ENCODE data around the gene ACBD7.

Gene ACBD7

DNA sequence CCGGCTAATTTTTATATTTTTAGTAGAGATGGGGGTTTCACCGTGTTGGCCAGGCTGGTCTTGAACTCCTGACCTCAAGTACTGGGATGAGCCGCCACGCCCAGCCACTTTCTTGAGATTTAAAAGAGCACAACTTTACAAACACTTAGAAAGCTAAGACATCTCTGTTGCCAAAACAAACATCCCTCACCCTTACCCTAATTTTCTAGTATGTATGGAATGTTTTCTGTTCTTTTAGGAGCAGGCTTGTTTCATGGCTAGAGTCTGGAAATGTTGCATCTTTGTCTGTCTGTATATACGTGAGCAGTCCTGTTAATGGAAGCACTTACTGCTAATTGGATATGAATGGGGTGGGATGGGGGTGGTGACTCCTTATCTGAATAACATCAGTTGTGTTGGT is 42.0 kb downstream of the ACBD7 start:
- no peak for TF ChIP-seq ZFX (IDR thresholded peaks at IDR 0.05)
- TF ChIP-seq, protein P1, sequence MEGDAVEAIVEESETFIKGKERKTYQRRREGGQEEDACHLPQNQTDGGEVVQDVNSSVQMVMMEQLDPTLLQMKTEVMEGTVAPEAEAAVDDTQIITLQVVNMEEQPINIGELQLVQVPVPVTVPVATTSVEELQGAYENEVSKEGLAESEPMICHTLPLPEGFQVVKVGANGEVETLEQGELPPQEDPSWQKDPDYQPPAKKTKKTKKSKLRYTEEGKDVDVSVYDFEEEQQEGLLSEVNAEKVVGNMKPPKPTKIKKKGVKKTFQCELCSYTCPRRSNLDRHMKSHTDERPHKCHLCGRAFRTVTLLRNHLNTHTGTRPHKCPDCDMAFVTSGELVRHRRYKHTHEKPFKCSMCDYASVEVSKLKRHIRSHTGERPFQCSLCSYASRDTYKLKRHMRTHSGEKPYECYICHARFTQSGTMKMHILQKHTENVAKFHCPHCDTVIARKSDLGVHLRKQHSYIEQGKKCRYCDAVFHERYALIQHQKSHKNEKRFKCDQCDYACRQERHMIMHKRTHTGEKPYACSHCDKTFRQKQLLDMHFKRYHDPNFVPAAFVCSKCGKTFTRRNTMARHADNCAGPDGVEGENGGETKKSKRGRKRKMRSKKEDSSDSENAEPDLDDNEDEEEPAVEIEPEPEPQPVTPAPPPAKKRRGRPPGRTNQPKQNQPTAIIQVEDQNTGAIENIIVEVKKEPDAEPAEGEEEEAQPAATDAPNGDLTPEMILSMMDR (conservative IDR thresholded peaks at IDR 0.05) = no peak
- no peak overlapping the region for H3K27ac ChIP-seq

DNA sequence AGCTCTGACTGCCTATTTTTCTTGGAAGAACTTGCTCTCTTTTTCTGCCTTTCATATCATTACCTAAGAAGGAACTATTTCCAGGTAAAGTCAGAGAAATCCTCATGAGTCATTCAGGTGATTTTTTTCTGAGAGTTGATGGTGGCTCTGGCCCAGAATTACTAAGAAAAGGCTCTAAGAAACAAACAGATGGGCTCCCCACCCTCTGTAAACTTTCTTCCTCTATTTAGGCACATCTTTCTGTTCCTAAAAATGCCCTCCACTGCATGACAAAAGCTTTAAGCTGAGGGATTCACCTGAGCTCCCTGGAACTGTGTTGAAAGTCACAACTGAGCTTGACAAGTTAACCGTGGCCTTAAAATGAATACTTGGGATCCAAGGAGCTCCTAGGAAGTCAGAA is 43.2 kb downstream of the ACBD7 start:
- no peak overlapping the region for H3K27ac ChIP-seq

DNA sequence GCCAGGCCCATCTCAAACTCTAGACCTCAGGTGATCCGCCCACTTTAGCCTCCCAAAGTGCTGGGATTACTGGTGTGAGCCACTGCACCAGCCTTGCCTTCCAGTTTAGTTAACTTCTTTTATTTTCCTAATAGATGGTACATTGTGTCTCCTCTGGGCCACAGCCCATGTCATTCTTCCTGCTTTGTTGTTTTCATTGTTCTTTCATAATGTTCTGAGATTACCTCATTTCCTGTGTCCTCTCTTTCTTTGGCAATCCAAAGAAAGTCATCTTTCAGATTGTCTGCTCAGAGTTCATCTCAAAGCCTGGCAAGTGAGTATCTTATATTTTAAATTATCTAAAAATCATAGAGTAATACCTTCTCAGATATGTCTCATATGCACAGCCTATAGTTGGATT is 44.9 kb downstream of the ACBD7 start, which contains the start of gene OLAH:
Gene OLAH, plus strand, starts transcription at position 270 of the 400 bp plus-strand sequence. CDS start 3,346 bp downstream, outside the sequence.
- no peak within 1 kb of the TSS for H3K27ac ChIP-seq
- TF ChIP-seq, protein P1 (conservative IDR thresholded peaks at IDR 0.05) = no peak
- no peak for TF ChIP-seq ZFX (IDR thresholded peaks at IDR 0.05)

More for the DNA sequence above, 43.2 kb downstream of the ACBD7 start:
- no peak for TF ChIP-seq ZFX (IDR thresholded peaks at IDR 0.05)
- TF ChIP-seq, protein P1 (conservative IDR thresholded peaks at IDR 0.05) = no peak

DNA sequence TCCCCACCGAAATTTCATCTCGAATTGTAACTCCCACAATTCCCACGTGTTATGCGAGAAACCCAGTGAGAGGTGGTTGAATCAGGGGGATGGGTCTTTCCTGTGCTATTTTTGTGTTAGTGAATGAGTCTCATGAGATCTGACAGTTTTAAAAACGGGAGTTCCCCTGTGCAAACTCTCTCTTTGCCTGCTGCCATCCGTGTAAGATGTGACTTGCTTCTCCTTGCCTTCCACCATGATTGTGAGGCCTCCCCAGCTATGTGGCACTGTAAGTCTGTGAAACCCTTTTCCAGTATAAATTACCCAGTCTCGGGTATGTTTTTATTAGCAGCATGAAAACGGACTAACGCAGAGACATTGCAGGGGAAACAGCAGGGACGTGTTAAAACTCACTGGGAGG is 50.2 kb downstream of the ACBD7 start:
- H3K27ac ChIP-seq = peak overlapping the region; percentile 77; the same call in 1 of the 2 replicates
- TF ChIP-seq ZFX (IDR thresholded peaks at IDR 0.05) = no peak
- TF ChIP-seq, protein P1 (conservative IDR thresholded peaks at IDR 0.05) = no peak

DNA sequence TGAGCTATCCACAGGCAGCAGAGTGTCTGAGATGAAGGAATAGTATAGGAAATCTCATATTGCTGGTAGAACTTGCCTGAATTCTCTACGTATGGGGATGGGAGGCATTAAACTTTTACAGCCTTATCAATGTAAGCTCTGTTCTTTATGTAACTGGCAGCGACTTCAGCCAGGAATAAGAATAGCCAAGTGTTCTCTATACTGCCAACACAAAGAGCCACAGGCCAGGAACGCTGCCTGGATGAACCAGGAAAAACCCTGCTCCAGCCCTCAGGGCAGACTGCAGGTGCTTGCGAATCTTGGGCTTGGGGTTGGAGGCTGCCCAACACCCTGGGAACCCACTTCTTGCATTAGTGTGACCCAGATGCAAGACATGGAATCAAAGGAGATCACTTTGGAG is 50.9 kb downstream of the ACBD7 start:
- H3K27ac ChIP-seq = peak overlapping the region; percentile 77
- TF ChIP-seq ZFX (IDR thresholded peaks at IDR 0.05) = no peak
- TF ChIP-seq, protein P1 (conservative IDR thresholded peaks at IDR 0.05) = no peak

DNA sequence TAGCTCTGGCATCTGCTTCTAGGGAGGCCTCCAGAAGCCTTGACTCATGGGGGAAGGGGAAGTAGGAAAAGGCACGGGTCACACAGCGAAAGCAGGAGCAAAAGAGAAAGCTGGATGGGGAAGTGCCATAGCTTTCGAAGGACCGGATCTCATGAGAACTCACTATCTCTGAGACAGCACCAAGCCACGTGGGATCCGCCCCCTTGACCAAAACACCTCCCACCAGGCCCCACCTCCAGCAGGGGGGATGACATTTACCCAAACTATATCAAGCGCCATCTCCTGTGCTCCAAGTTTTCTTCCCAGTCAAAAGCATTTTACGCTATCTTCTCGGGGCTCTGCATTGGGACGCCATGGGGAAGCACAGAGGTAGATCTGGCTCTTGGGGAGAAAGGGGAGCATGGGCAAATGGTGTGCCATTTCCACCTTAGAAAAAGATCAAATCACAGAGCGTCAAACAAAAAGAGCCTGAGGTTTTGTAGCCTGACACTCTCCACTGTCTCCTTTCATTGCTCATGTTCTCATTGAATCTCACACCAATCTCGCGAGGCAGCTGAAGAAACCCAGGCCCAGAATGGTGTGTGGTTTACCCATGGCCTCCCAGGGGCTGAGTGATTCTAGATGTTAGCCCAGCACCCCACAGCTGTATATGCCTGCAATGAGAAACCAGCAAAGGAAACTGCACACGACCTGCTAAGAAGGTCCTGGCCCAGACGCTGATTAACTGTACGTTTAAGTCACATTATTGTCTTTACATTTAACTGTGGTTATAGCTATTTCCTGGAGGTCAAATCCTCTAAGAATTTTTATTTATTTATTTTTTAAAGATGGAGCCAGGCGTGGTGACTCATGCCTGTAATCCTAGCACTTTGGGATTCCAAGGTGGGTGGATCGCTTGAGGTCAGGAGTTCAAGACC is 52.9 kb downstream of the ACBD7 start:
- TF ChIP-seq ZFX (IDR thresholded peaks at IDR 0.05) = no peak
- TF ChIP-seq, protein P1 (conservative IDR thresholded peaks at IDR 0.05) = no peak
- H3K27ac ChIP-seq = no peak overlapping the region

DNA sequence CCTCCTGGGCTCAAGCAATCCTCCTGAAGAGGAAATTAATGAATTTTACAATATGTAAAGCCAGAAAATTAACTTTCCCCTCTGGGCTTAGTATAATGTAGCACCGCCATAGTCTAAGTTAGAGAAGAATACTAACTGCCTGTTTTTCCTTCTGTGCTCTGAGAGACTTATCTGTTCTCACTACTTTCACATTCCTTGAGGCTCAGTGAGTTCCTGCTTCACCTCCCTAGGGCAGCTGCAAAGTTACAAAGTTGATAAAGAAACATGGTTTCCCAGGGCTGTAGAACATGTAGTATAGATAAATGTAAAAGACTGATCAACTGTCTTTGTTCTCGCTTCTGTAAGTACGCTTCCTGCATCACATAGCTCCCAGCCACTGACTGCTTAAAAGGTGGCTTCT is 60.8 kb downstream of the ACBD7 start:
- no peak overlapping the region for H3K27ac ChIP-seq
- TF ChIP-seq ZFX (IDR thresholded peaks at IDR 0.05) = no peak
- TF ChIP-seq, protein P1 (conservative IDR thresholded peaks at IDR 0.05) = no peak
